NCI-H2107 treated with DMSO at 0.1 percent for 48 hours (cell line): ENCODE measurements around the gene CD101.

Source experiments
- DNase-seq: peaks from one replicate; lab custom pipeline; 2025; ENCODE audit not compliant: unreplicated experiment; lab: John Stamatoyannopoulos, UW

The CD101 gene

GRCh38 chr1:117015724-117016123 lies 14.2 kb downstream of the CD101 start:
- DNase-seq = no peak

- DNase-seq = no peak
Measured at GRCh38 chr1:117017062-117017461, 15.5 kb downstream of the CD101 start.

GRCh38 chr1:117017648-117018047 lies 16.1 kb downstream of the CD101 start:
- DNase-seq = no peak

- no peak for DNase-seq
Measured at GRCh38 chr1:117020526-117021156, 19.1 kb downstream of the CD101 start.

GRCh38 chr1:117022114-117022513 lies 20.6 kb downstream of the CD101 start:
- DNase-seq = no peak

GRCh38 chr1:117025568-117025967 lies 24.0 kb downstream of the CD101 start:
- DNase-seq = no peak

GRCh38 chr1:117026361-117026760 lies 24.8 kb downstream of the CD101 start:
- DNase-seq = no peak

- DNase-seq = no peak
Measured at GRCh38 chr1:117029685-117030084, 28.1 kb downstream of the CD101 start.

GRCh38 chr1:117030271-117030877 lies 28.8 kb downstream of the CD101 start:
- DNase-seq = no peak

GRCh38 chr1:117032266-117032665 lies 30.7 kb downstream of the CD101 start:
- no peak for DNase-seq

- no peak for DNase-seq
Measured at GRCh38 chr1:117032681-117033539, 31.4 kb downstream of the CD101 start.

- no peak for DNase-seq
Measured at GRCh38 chr1:117033772-117034171, 32.2 kb downstream of the CD101 start.

- no peak for DNase-seq
Measured at GRCh38 chr1:117034791-117035290, 33.3 kb downstream of the CD101 start.

- no peak for DNase-seq
Measured at GRCh38 chr1:117036018-117036461, 34.5 kb downstream of the CD101 start.

- DNase-seq = no peak
Measured at GRCh38 chr1:117037802-117038201, 36.2 kb downstream of the CD101 start.

GRCh38 chr1:117038236-117038635 lies 36.7 kb downstream of the CD101 start:
- no peak for DNase-seq

- no peak for DNase-seq
Measured at GRCh38 chr1:117044217-117044616, 42.7 kb downstream of the CD101 start.

- no peak for DNase-seq
Measured at GRCh38 chr1:117045644-117046043, 44.1 kb downstream of the CD101 start.

- peak; percentile 57 for DNase-seq
Measured at GRCh38 chr1:117046781-117047180, 45.2 kb downstream of the CD101 start.

GRCh38 chr1:117047271-117047670 lies 45.7 kb downstream of the CD101 start:
- no peak for DNase-seq

- no peak for DNase-seq
Measured at GRCh38 chr1:117049857-117050256, 48.3 kb downstream of the CD101 start.
